Endothelial cell of umbilical vein (primary cell): Measurements from ENCODE around the gene RIPOR1. TPM values are rescaled to one million over a fixed set of nuclear protein-coding genes. Genes with fewer than 3 reads are reported as not detected.

ENCODE experiments used
- BruUV-seq: library from RNA; stranded (reverse); fragments of 400-500 nt; replicated peaks from 2 replicates; lab custom pipeline; 2021; lab: Mats Ljungman, UMichigan
- CTCF ChIA-PET: fragments of 300-600, 350-600 bp; sonication (Branson Sonifier 250); formaldehyde crosslinking; loops from one replicate; lab custom pipeline; 2021; ENCODE audit warnings: antibody characterized with exemption, inconsistent platforms; lab: Charles Lee
- POLR2A ChIA-PET: fragments of 300-600, 350-600 bp; sonication (Branson Sonifier 250); formaldehyde crosslinking; loops from one replicate; lab custom pipeline; 2021; ENCODE audit warnings: antibody characterized with exemption, inconsistent platforms; lab: Charles Lee
- DNase-seq: peaks from one replicate; pipeline ENCODE4 v3.0.0-alpha.2; 2011; ENCODE audit warnings: low read depth, low spot score
- FAIRE-seq: peaks from 2 replicates; lab custom pipeline; 2011; peaks lifted over from hg19 to GRCh38; lab: Jason Lieb, UNC
- H2AFZ ChIP-seq: 2 replicates; pipeline ENCODE4 v1.6.0; 2012; ENCODE audit warnings: low read depth, low read length, control low read depth, inconsistent platforms
- H3K27ac ChIP-seq: 2 replicates; pipeline ENCODE4 v1.5.1; 2011; ENCODE audit warnings: low read depth, mild to moderate bottlenecking, control low read depth, low read length, moderate library complexity; ENCODE audit not compliant: insufficient read depth
- H3K27me3 ChIP-seq, 2 experiments: 2 replicates each; pipeline versions ENCODE4 v1.6.0 to v1.6.1; 2011; ENCODE audit warnings: low read length in 2 of 2, mixed read lengths in 1 of 2; ENCODE audit not compliant: control insufficient read depth in 2 of 2, insufficient read depth in 2 of 2
- H3K36me3 ChIP-seq, 2 experiments: 2 replicates in 1 of 2; 3 replicates in 1 of 2; pipeline ENCODE4 v1.5.1; 2011; ENCODE audit warnings: low read length in 2 of 2, mild to moderate bottlenecking in 1 of 2, moderate library complexity in 1 of 2; ENCODE audit not compliant: control insufficient read depth in 2 of 2, insufficient read depth in 2 of 2; ENCODE audit errors: extremely low read depth in 1 of 2
- H3K4me1 ChIP-seq: 3 replicates; pipeline ENCODE4 v1.5.1; 2011; ENCODE audit warnings: mild to moderate bottlenecking, low read length; ENCODE audit not compliant: control insufficient read depth, insufficient read depth; ENCODE audit errors: extremely low read depth
- H3K4me2 ChIP-seq: 2 replicates; pipeline ENCODE4 v1.6.1; 2011; ENCODE audit warnings: low read length, control low read depth, mixed read lengths; ENCODE audit not compliant: insufficient read depth
- H3K4me3 ChIP-seq, 3 experiments: fragments of 200-600 bp in 1 of 3; sonication (generic), shearing (Covaris generic) in 1 of 3; replicated peaks in 1 of 3; 2 replicates each; pipeline ENCODE4 v1.5.1; 2011 to 2016; ENCODE audit warnings: control low read depth in 3 of 3, low read length in 3 of 3, mild to moderate bottlenecking in 2 of 3, inconsistent platforms in 1 of 3, low read depth in 1 of 3, moderate library complexity in 1 of 3; ENCODE audit not compliant: insufficient read depth in 1 of 3
- H3K79me2 ChIP-seq: 2 replicates; pipeline ENCODE4 v1.6.0; 2012; ENCODE audit warnings: low read length, inconsistent platforms; ENCODE audit not compliant: control insufficient read depth, insufficient read depth
- H3K9ac ChIP-seq: replicated peaks from 2 replicates; pipeline ENCODE3; 2011; ENCODE audit warnings: low read length, control low read depth; ENCODE audit not compliant: insufficient read depth; ENCODE audit errors: extremely low read depth
- H3K9me1 ChIP-seq: replicated peaks from 3 replicates; pipeline ENCODE4 v1.6.0; 2011; ENCODE audit warnings: mild to moderate bottlenecking, low read length; ENCODE audit not compliant: control insufficient read depth, insufficient read depth; ENCODE audit errors: extremely low read depth
- H3K9me3 ChIP-seq: replicated peaks from 2 replicates; pipeline ENCODE4 v1.5.1; 2012; ENCODE audit warnings: low read length, inconsistent platforms; ENCODE audit not compliant: control insufficient read depth, insufficient read depth
- H4K20me1 ChIP-seq: replicated peaks from 2 replicates; pipeline ENCODE3; 2011; ENCODE audit warnings: mild to moderate bottlenecking, low read length; ENCODE audit not compliant: control insufficient read depth, insufficient read depth; ENCODE audit errors: extremely low read depth
- EZH2 ChIP-seq: IDR thresholded peaks from 2 replicates; pipeline ENCODE4 v1.6.1; 2012; ENCODE audit warnings: borderline replicate concordance, low read depth, mild to moderate bottlenecking, moderate library complexity, low read length, inconsistent platforms; ENCODE audit not compliant: severe bottlenecking
- JUN ChIP-seq: IDR thresholded peaks from 2 replicates; pipeline ENCODE4 v1.6.1; 2011; ENCODE audit warnings: borderline replicate concordance, low read depth; ENCODE audit not compliant: insufficient read length, insufficient read depth
- MYC ChIP-seq: IDR thresholded peaks from one replicate; pipeline ENCODE4 v1.6.1; 2011; ENCODE audit warnings: mild to moderate bottlenecking, low read depth, low read length
- POLR2A ChIP-seq: IDR thresholded peaks from 2 replicates; pipeline ENCODE4 v1.6.1; 2012; ENCODE audit warnings: low read depth, mild to moderate bottlenecking, control low read depth, low read length
- POLR2AphosphoS5 ChIP-seq: IDR thresholded peaks from 2 replicates; pipeline ENCODE4 v1.6.1; 2012; ENCODE audit warnings: low read depth, mild to moderate bottlenecking, control low read depth, low read length, moderate library complexity; ENCODE audit not compliant: insufficient read depth
- dilution Hi-C: fragments of 300-500 bp; cut with MboI; formaldehyde crosslinking; loops from one replicate; pipeline ENCODE4 v1.15.0; 2019; ENCODE audit warnings: low sequenced_read_pairs; ENCODE audit not compliant: extremely low pct_ligation_motif_present
- intact Hi-C: fragments of 100-400 bp; cut with micrococcal nuclease; formaldehyde crosslinking; loops from one replicate; pipeline ENCODE4 v1.10.0; 2022
- polyA plus RNA-seq, 4 experiments: library from polyadenylated mRNA; depleted of rRNA in 3 of 4; stranded (reverse) in 3 of 4; unstranded in 1 of 4; fragments of >200 nt; gene quantifications; 2 replicates each; pipeline versions ENCODE4 v1.2.1 to v1.2.3, GENCODE V29; 2011 to 2012; ENCODE audit warnings: missing spikeins in 1 of 4
- total RNA-seq: library from RNA; stranded (reverse); gene quantifications from 2 replicates; pipeline ENCODE4 v1.2.3, GENCODE V29; 2021
- TF ChIP-seq, protein P1 (sequence below): IDR thresholded peaks from 2 replicates; pipeline ENCODE4 v1.6.1; 2011; ENCODE audit not compliant: insufficient read depth, insufficient read length

The RIPOR1 gene
- total and polyA plus RNA-seq, 2 donors (not counting 3 experiments of a cell fraction or from before 2014, with no cell fraction given) = 45.3 to 144 TPM

GRCh38 chr16:67544844-67545664 lies 16.4 kb downstream of the RIPOR1 start:
- H3K9me1 ChIP-seq = no peaks in the 10 kb centered on the region
- no peak for FAIRE-seq
- no peak overlapping the region for H3K4me2 ChIP-seq
- TF ChIP-seq POLR2AphosphoS5 = no peak
- TF ChIP-seq, protein P1, sequence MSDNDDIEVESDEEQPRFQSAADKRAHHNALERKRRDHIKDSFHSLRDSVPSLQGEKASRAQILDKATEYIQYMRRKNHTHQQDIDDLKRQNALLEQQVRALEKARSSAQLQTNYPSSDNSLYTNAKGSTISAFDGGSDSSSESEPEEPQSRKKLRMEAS = no peak
- TF ChIP-seq JUN = no peak
- TF ChIP-seq MYC = no peak
- dilution Hi-C loops (no loop called here), intact Hi-C loops (no loop called here)
- CTCF ChIA-PET = interaction anchor here (0.9 to 14.4 kb wide), 7 partner anchors 8 to 100 kb away, joined by 3 to 246 read pairs (median 5); partner anchors contain the start of genes CARMIL2 and CTCF
- H3K27me3 ChIP-seq = no peaks in the 10 kb centered on the region
- H3K79me2 ChIP-seq = peaks cover 12% of the 10 kb centered on the region
- DNase-seq = no peak
- peaks cover 20 to 58% of the 10 kb centered on the region in 2 experiments for H3K36me3 ChIP-seq
- no peak overlapping the region for H3K27ac ChIP-seq
- peaks cover 26% of the 10 kb centered on the region for H3K4me1 ChIP-seq
- no peak overlapping the region for H2AFZ ChIP-seq
- POLR2A ChIA-PET = no interaction called here
- no TSS peak for BruUV-seq
- no peak overlapping the region for H3K4me3 ChIP-seq
- H3K9me3 ChIP-seq = no peaks in the 10 kb centered on the region
- H3K9ac ChIP-seq = no peak overlapping the region
- H4K20me1 ChIP-seq = no peaks in the 10 kb centered on the region

DNA sequence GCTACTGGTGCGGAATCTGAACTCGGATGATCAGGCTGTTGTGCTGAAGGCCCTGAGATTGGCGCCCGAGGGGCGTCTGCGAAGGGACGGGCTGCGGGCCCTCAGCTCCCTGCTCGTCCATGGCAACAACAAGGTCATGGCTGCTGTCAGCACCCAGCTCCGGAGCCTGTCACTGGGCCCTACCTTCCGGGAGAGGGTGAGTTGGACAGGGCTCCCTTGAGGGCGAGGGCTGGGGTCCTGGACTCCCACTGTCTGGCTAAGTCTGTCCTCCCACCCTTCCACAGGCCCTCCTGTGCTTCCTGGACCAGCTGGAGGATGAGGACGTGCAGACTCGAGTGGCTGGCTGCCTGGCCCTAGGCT lies 17.0 kb downstream of the RIPOR1 start:
- dilution Hi-C loops = no loop called here
- Histone ChIP-seq H2AFZ (no peak overlapping the region), H3K36me3 (peaks cover 15 to 52% of the 10 kb centered on the region in 2 experiments), H3K4me2 (no peak overlapping the region), H3K4me1 (peaks cover 26% of the 10 kb centered on the region), H3K4me3 (no peak overlapping the region), H4K20me1 (no peaks in the 10 kb centered on the region), H3K9me1 (no peaks in the 10 kb centered on the region), H3K9me3 (no peaks in the 10 kb centered on the region), H3K27ac (no peak overlapping the region), H3K27me3 (no peaks in the 10 kb centered on the region), H3K9ac (no peak overlapping the region), H3K79me2 (peaks cover 7% of the 10 kb centered on the region)
- intact Hi-C loops = no loop called here
- DNase-seq = no peak
- POLR2A ChIA-PET = no interaction called here
- CTCF ChIA-PET = interaction anchor here (0.9 to 14.4 kb wide), 6 partner anchors 9 to 99 kb away, joined by 3 to 246 read pairs (median 5); partner anchors contain the start of genes CARMIL2 and CTCF
- FAIRE-seq = no peak
- BruUV-seq = no TSS peak
- TF ChIP-seq POLR2A (no peak), MYC (no peak), POLR2AphosphoS5 (no peak), EZH2 (no peak)
